B cell (primary cell): ENCODE measurements around the gene TENT4A. TPM values are rescaled to one million over a fixed set of nuclear protein-coding genes. Genes with fewer than 3 reads are reported as not detected.

ENCODE experiments used
- ATAC-seq: fragments of 200-7000 bp; cut with Tn5 transposase; one replicate; pipeline ENCODE4 v1.10.0; 2021; ENCODE audit warnings: low read depth, mild to moderate bottlenecking, moderate number of reproducible peaks, moderate library complexity
- CTCF ChIA-PET: fragments of 350-600 bp; sonication (Branson Sonifier 250); formaldehyde crosslinking; loops from one replicate; lab custom pipeline; 2021; ENCODE audit warnings: antibody characterized with exemption, inconsistent platforms; lab: Charles Lee
- POLR2A ChIA-PET: fragments of 350-600 bp; sonication (Branson Sonifier 250); formaldehyde crosslinking; loops from one replicate; lab custom pipeline; 2021; ENCODE audit warnings: antibody characterized with exemption; lab: Charles Lee
- DNase-seq: peaks from one replicate; pipeline ENCODE4 v3.0.0; 2013
- H2AFZ ChIP-seq: 2 replicates; pipeline ENCODE4 v1.6.1; 2012; ENCODE audit warnings: mild to moderate bottlenecking, low read depth, low read length; ENCODE audit not compliant: insufficient read depth, poor library complexity, severe bottlenecking
- H3K27ac ChIP-seq, 2 donors: 1 replicate in 1 of 2; 2 replicates in 1 of 2; pipeline ENCODE4 v1.5.1; 2012 to 2013; ENCODE audit warnings: low read length in 2 of 2, mild to moderate bottlenecking in 2 of 2, moderate library complexity in 1 of 2
- H3K27me3 ChIP-seq, 4 experiments: fragments of 200-600 bp in 1 of 4; sonication (generic) in 1 of 4; replicated peaks in 1 of 4; 1 replicate in 2 of 4; 2 replicates in 2 of 4; pipeline versions ENCODE4 v1.6.1 to v1.7.0; 2013 to 2016; ENCODE audit warnings: low read length in 3 of 4, mild to moderate bottlenecking in 2 of 4, mixed read lengths in 1 of 4, moderate library complexity in 1 of 4; ENCODE audit not compliant: insufficient read depth in 4 of 4, control insufficient read depth in 3 of 4; ENCODE audit errors: control extremely low read depth in 1 of 4
- H3K36me3 ChIP-seq, 2 experiments: replicated peaks in 1 of 2; 1 replicate in 1 of 2; 2 replicates in 1 of 2; pipeline versions ENCODE4 v1.6.1 to v1.7.1; 2013; ENCODE audit warnings: low read length in 1 of 2; ENCODE audit not compliant: insufficient read depth in 2 of 2, control insufficient read depth in 1 of 2; ENCODE audit errors: control extremely low read depth in 1 of 2, extremely low read depth in 1 of 2
- H3K4me1 ChIP-seq, 2 donors: fragments of 200-600 bp in 1 of 2; sonication (generic) in 1 of 2; 1 replicate in 1 of 2; 2 replicates in 1 of 2; pipeline versions ENCODE4 v1.5.1 to v1.6.1; 2013 to 2017; ENCODE audit warnings: low read length in 2 of 2; ENCODE audit not compliant: control insufficient read depth in 2 of 2, insufficient read depth in 2 of 2
- H3K4me2 ChIP-seq: replicated peaks from 2 replicates; pipeline ENCODE3; 2012; ENCODE audit warnings: mild to moderate bottlenecking, low read depth, low read length; ENCODE audit not compliant: poor library complexity, severe bottlenecking
- H3K4me3 ChIP-seq, 5 experiments: fragments of 200-600 bp in 1 of 5; sonication (generic) in 1 of 5; 1 replicate in 3 of 5; 2 replicates in 2 of 5; pipeline versions ENCODE4 v1.5.1 to v1.7.0; 2011 to 2016; ENCODE audit warnings: low read length in 4 of 5, mild to moderate bottlenecking in 4 of 5, low read depth in 2 of 5, control low read depth in 1 of 5, moderate library complexity in 1 of 5; ENCODE audit not compliant: insufficient read depth in 1 of 5; ENCODE audit errors: control extremely low read depth in 1 of 5, extremely low read depth in 1 of 5
- H3K79me2 ChIP-seq: fragments of 200-600 bp; sonication (generic); one replicate; pipeline ENCODE4 v1.6.0; 2016; ENCODE audit warnings: low read length; ENCODE audit not compliant: control insufficient read depth, insufficient read depth
- H3K9ac ChIP-seq: fragments of 200-600 bp; sonication (generic); 2 replicates; pipeline ENCODE4 v1.6.1; 2017; ENCODE audit warnings: mild to moderate bottlenecking, low read length, moderate library complexity
- H3K9me3 ChIP-seq, 3 donors: one replicate each; pipeline versions ENCODE4 v1.6.1 to v1.7.1; 2013; ENCODE audit warnings: low read length in 2 of 3; ENCODE audit not compliant: control insufficient read depth in 2 of 3, insufficient read depth in 1 of 3; ENCODE audit errors: control extremely low read depth in 1 of 3
- H4K20me1 ChIP-seq: 2 replicates; pipeline ENCODE4 v1.6.0; 2012; ENCODE audit warnings: mild to moderate bottlenecking, low read length; ENCODE audit not compliant: insufficient read depth, control insufficient read depth, poor library complexity, severe bottlenecking
- H3K27ac Mint-ChIP-seq: one replicate; pipeline ENCODE4 v1.8.0; 2021; ENCODE audit warnings: mixed read lengths
- H3K27me3 Mint-ChIP-seq: one replicate; pipeline ENCODE4 v1.8.0; 2021; ENCODE audit warnings: mixed read lengths
- H3K4me1 Mint-ChIP-seq: one replicate; pipeline ENCODE4 v1.8.0; 2021; ENCODE audit warnings: mixed read lengths
- H3K4me3 Mint-ChIP-seq: one replicate; pipeline ENCODE4 v1.8.0; 2021; ENCODE audit warnings: mixed read lengths
- H3K9me3 Mint-ChIP-seq: one replicate; pipeline ENCODE4 v1.8.0; 2022; ENCODE audit warnings: mixed read lengths; ENCODE audit not compliant: insufficient read depth
- EZH2 ChIP-seq: IDR thresholded peaks from 2 replicates; pipeline ENCODE4 v1.6.1; 2012; ENCODE audit warnings: borderline replicate concordance, low read depth, mild to moderate bottlenecking, moderate library complexity, low read length; ENCODE audit not compliant: insufficient read depth, poor library complexity, severe bottlenecking
- WGBS: methylation state at CpG from one replicate; pipeline ENCODE4 v1.1.5; 2013; ENCODE audit warnings: missing lambda C conversion rate; ENCODE audit not compliant: insufficient coverage; 5-methylcytosine and 5-hydroxymethylcytosine counted together
- intact Hi-C: fragments of 100-400 bp; cut with micrococcal nuclease; formaldehyde crosslinking; loops from one replicate; pipeline ENCODE4 v1.10.0; 2022
- polyA plus RNA-seq: library from polyadenylated mRNA; depleted of rRNA; stranded (reverse); fragments of >200 nt; gene quantifications from 2 replicates; pipeline ENCODE4 v1.2.3, GENCODE V29; 2012
- total RNA-seq, 2 donors: library from RNA; stranded (reverse); fragments of 120-200 nt in 1 of 2; gene quantifications; 1 replicate in 1 of 2; 2 replicates in 1 of 2; pipeline versions ENCODE4 v1.2.3 to v1.2.4, GENCODE V29; 2013 to 2022
- TF ChIP-seq, protein P1 (sequence below): fragments of 200-600 bp; IDR thresholded peaks from one replicate; pipeline ENCODE4 v1.8.0; 2022; ENCODE audit warnings: antibody characterized with exemption, mild to moderate bottlenecking

The TENT4A gene
- total and polyA plus RNA-seq, 2 donors (not counting 1 experiment from before 2014, with no cell fraction given) = 18.5 to 63.6 TPM

DNA sequence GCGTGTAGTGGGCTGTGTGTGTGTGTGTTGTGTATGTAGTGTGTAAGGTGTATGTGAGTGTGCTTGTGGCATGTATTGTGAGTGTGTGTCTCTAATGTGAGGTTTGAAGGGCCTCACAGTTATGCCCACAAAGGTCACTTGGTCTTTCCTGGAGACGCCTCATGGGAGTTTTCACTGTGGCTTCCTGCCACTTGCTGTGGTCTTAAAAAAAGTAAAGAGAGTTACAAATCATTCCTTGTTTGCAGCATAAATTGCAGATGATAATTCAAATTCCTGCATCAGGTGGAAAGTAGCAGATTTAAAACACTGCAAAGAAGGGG, 72.6 kb downstream of the TENT4A start:
- H3K4me1 ChIP-seq = no peaks in the 10 kb centered on the region
- H3K4me3 Mint-ChIP-seq = no peak overlapping the region
- no peak overlapping the region for H3K27ac Mint-ChIP-seq
- H3K27ac ChIP-seq = no peak overlapping the region
- no peaks in the 10 kb centered on the region for H3K36me3 ChIP-seq
- no peak overlapping the region for H3K4me3 ChIP-seq
- POLR2A ChIA-PET = no interaction called here
- H3K4me1 Mint-ChIP-seq = no peaks in the 10 kb centered on the region
- H4K20me1 ChIP-seq = no peaks in the 10 kb centered on the region
- no peak overlapping the region for H2AFZ ChIP-seq
- H3K79me2 ChIP-seq = no peaks in the 10 kb centered on the region
- no peak overlapping the region for H3K4me2 ChIP-seq
- peaks cover 0 to 10% (median 0%) of the 10 kb centered on the region in 4 experiments for H3K27me3 ChIP-seq
- H3K9ac ChIP-seq = no peak overlapping the region
- peaks cover 14% of the 10 kb centered on the region for H3K27me3 Mint-ChIP-seq
- DNase-seq (no peak), ATAC-seq (no peak)
- intact Hi-C loops = no loop called here
- no peak for TF ChIP-seq EZH2
- 42% methylated on average over 2 of the region's 2 CpGs for WGBS
- no peaks in the 10 kb centered on the region for H3K9me3 Mint-ChIP-seq
- H3K9me3 ChIP-seq = peaks cover 0 to 5% (median 0%) of the 10 kb centered on the region in 3 donors
- CTCF ChIA-PET = no interaction called here

DNA sequence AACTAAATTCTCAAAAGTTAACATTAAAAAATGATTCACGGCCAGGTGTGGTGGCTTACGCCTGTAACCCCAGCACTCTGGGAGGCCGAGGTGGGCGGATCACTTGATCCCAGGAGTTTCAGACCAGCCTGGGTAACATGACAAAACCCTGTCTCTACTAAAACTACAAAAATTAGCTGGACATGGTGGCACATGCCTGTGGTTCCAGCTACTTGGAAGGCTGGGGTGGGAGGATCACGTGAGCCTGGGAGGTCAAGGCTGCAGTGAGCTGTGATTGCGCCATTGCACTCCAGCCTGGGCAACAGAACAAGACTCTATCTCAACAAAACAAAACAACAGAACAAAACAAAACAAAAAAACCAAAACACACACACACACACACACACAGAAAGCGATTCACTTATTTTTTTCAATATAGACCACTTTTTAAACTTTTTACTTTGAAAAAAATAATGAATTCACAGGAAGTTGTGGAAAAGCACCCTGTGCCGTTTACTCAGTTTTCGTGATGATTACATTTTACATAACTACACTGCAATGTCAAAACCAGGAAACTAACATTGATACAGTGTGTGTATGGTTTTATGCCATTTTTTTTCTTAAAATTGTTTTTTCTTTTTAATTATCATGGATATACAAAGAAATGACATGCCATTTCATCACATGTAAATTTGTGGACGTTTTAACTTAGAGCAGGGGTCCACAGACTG, 73.7 kb downstream of the TENT4A start:
- CTCF ChIA-PET = interaction anchor here (1.2 kb wide), 1 partner anchor 14 kb away, joined by 4 read pairs; no protein-coding TSS in a partner anchor
- Mint-ChIP-seq H3K4me1 (no peaks in the 10 kb centered on the region), H3K27me3 (peaks cover 14% of the 10 kb centered on the region), H3K27ac (no peak overlapping the region), H3K9me3 (no peaks in the 10 kb centered on the region), H3K4me3 (no peak overlapping the region)
- TF ChIP-seq, protein P1, sequence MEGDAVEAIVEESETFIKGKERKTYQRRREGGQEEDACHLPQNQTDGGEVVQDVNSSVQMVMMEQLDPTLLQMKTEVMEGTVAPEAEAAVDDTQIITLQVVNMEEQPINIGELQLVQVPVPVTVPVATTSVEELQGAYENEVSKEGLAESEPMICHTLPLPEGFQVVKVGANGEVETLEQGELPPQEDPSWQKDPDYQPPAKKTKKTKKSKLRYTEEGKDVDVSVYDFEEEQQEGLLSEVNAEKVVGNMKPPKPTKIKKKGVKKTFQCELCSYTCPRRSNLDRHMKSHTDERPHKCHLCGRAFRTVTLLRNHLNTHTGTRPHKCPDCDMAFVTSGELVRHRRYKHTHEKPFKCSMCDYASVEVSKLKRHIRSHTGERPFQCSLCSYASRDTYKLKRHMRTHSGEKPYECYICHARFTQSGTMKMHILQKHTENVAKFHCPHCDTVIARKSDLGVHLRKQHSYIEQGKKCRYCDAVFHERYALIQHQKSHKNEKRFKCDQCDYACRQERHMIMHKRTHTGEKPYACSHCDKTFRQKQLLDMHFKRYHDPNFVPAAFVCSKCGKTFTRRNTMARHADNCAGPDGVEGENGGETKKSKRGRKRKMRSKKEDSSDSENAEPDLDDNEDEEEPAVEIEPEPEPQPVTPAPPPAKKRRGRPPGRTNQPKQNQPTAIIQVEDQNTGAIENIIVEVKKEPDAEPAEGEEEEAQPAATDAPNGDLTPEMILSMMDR = no peak
- no peak for TF ChIP-seq EZH2
- Histone ChIP-seq H3K9ac (no peak overlapping the region), H3K27ac (no peak overlapping the region), H2AFZ (no peak overlapping the region), H3K36me3 (no peaks in the 10 kb centered on the region), H3K4me3 (no peak overlapping the region), H3K27me3 (peaks cover 0 to 10% (median 0%) of the 10 kb centered on the region in 4 experiments), H3K9me3 (no peaks in the 10 kb centered on the region), H4K20me1 (no peaks in the 10 kb centered on the region), H3K79me2 (no peaks in the 10 kb centered on the region), H3K4me1 (no peaks in the 10 kb centered on the region), H3K4me2 (no peak overlapping the region)
- DNase-seq (no peak), ATAC-seq (no peak)
- 85% methylated on average over 4 of the region's 10 CpGs for WGBS
- POLR2A ChIA-PET = no interaction called here
- intact Hi-C loops = no loop called here
